HepG2 (cell line): ENCODE results near the gene KCTD5. TPM values are rescaled to one million over a fixed set of nuclear protein-coding genes. Genes with fewer than 3 reads are reported as not detected.
A peak's percentile ranks its signal among the peaks of the same experiment; 100 is the strongest.

ENCODE experiments used
- KIAA2018 ChIP-seq: sonication (generic); formaldehyde crosslinking; IDR thresholded peaks from 2 replicates; pipeline ENCODE4 v1.5.0; 2020; ENCODE audit warnings: mild to moderate bottlenecking, missing genetic modification reagents, borderline replicate concordance
- MAFG ChIP-seq: sonication (generic); formaldehyde crosslinking; IDR thresholded peaks from 2 replicates; pipeline ENCODE4 v1.5.1; 2020; ENCODE audit warnings: mild to moderate bottlenecking, missing genetic modification reagents
- PAWR ChIP-seq: sonication (generic); formaldehyde crosslinking; IDR thresholded peaks from 2 replicates; pipeline ENCODE4 v1.4.0; 2020; ENCODE audit warnings: missing genetic modification reagents, mild to moderate bottlenecking, borderline replicate concordance
- RXRA ChIP-seq: sonication (generic); formaldehyde crosslinking; IDR thresholded peaks from 2 replicates; pipeline ENCODE4 v1.5.1; 2020; ENCODE audit warnings: missing genetic modification reagents
- SIN3A ChIP-seq: IDR thresholded peaks from 2 replicates; pipeline ENCODE4 v1.6.1; 2011; ENCODE audit warnings: low read depth, mild to moderate bottlenecking, control low read depth, low read length, borderline replicate concordance
- SMAD3 ChIP-seq: sonication (generic); formaldehyde crosslinking; IDR thresholded peaks from 2 replicates; pipeline ENCODE4 v1.4.0; 2020; ENCODE audit warnings: missing genetic modification reagents
- SMC3 ChIP-seq: IDR thresholded peaks from 2 replicates; pipeline ENCODE4 v1.6.1; 2011; ENCODE audit warnings: low read length, improper control_type of control experiment
- SRF ChIP-seq: IDR thresholded peaks from 2 replicates; pipeline ENCODE4 v1.6.1; 2011; ENCODE audit warnings: mild to moderate bottlenecking, low read depth, low read length, moderate library complexity
- SSRP1 ChIP-seq: IDR thresholded peaks from 2 replicates; pipeline ENCODE4 v1.6.1; 2016; ENCODE audit warnings: control low read depth
- TAF1 ChIP-seq: sonication (generic); formaldehyde crosslinking; IDR thresholded peaks from 2 replicates; pipeline ENCODE4 v1.4.0; 2020; ENCODE audit warnings: missing genetic modification reagents
- TARDBP ChIP-seq: sonication (generic); formaldehyde crosslinking; IDR thresholded peaks from 2 replicates; pipeline ENCODE4 v1.8.0; 2022; ENCODE audit warnings: mild to moderate bottlenecking, missing genetic modification reagents
- TBL1XR1 ChIP-seq: fragments of 150-350 bp; IDR thresholded peaks from 2 replicates; pipeline ENCODE4 v1.6.1; 2014; ENCODE audit warnings: borderline replicate concordance, low read length; ENCODE audit not compliant: partially characterized antibody
- TBX3 ChIP-seq: fragments of 450-650 bp; IDR thresholded peaks from 2 replicates; pipeline ENCODE4 v1.6.1; 2017; ENCODE audit warnings: antibody characterized with exemption, mild to moderate bottlenecking, inconsistent platforms, borderline replicate concordance
- THAP11 ChIP-seq: IDR thresholded peaks from 2 replicates; pipeline ENCODE4 v1.6.1; 2016; ENCODE audit warnings: missing biosample characterization, missing genetic modification reagents
- ZNF205 ChIP-seq: IDR thresholded peaks from 2 replicates; pipeline ENCODE4 v1.6.1; 2018; ENCODE audit warnings: missing biosample characterization, missing genetic modification reagents
- ZNF235 ChIP-seq: sonication (generic); formaldehyde crosslinking; IDR thresholded peaks from 2 replicates; pipeline ENCODE4 v1.8.1; 2023; ENCODE audit warnings: mild to moderate bottlenecking, missing genetic modification reagents, borderline replicate concordance
- ZNF605 ChIP-seq: sonication (generic); formaldehyde crosslinking; IDR thresholded peaks from 2 replicates; pipeline ENCODE4 v1.8.0; 2022; ENCODE audit warnings: mild to moderate bottlenecking, missing genetic modification reagents
- polyA plus RNA-seq, 8 experiments: library from polyadenylated mRNA; depleted of rRNA in 3 of 8; stranded (reverse) in 7 of 8; unstranded in 1 of 8; fragments of >200 nt; fragmentation: Illumina TruSeq in 4 of 8; extraction: Trizol in 4 of 8; gene quantifications; 2 replicates each; pipeline versions ENCODE4 v1.2.1 to v1.2.3, GENCODE V29; 2011 to 2016; ENCODE audit warnings: low read depth in 4 of 8, missing spikeins in 1 of 8, mixed read lengths in 1 of 8; ENCODE audit not compliant: insufficient read depth in 1 of 8
- total RNA-seq, 5 experiments: library from RNA; depleted of rRNA; stranded (reverse); fragments of >200 nt; fragmentation: Illumina TruSeq; extraction: Trizol; gene quantifications; 2 replicates each; pipeline ENCODE4 v1.2.3, GENCODE V29; 2016; ENCODE audit warnings: low read depth in 1 of 5

The KCTD5 gene
- total and polyA plus RNA-seq, 2 of the 13 experiments (the other 11 are each of a cell fraction or from before 2014, with no cell fraction given): 25.4 to 29.8 TPM

GRCh38 chr16:2720719-2721633 lies 38.7 kb downstream of the KCTD5 start (continued):
- no peak for TF ChIP-seq ZNF605 (CRISPR knock-in tag)
- TF ChIP-seq TARDBP (CRISPR knock-in tag): 0 out of 2 replicates have a peak, but pooled peaks have one; percentile 7
- TF ChIP-seq TBX3: no peak
- no peak for TF ChIP-seq KIAA2018
- no peak for TF ChIP-seq ZNF205 (CRISPR knock-in tag)
- no peak for TF ChIP-seq MAFG (CRISPR knock-in tag)
- no peak for TF ChIP-seq ZNF235 (CRISPR knock-in tag)
- TF ChIP-seq SRF: no peak
- TF ChIP-seq SSRP1 (CRISPR knock-in tag): no peak
- TF ChIP-seq TBL1XR1: peak; percentile 26
- no peak for TF ChIP-seq PAWR
- no peak; the same call in 1 of the 2 replicates for TF ChIP-seq SIN3A
- TF ChIP-seq RXRA (CRISPR knock-in tag): peak; percentile 79
- 0 out of 2 replicates have a peak, but pooled peaks have one; percentile 29 for TF ChIP-seq SMAD3
- TF ChIP-seq TAF1: peak; percentile 68
- TF ChIP-seq SMC3: no peak
- TF ChIP-seq THAP11 (CRISPR knock-in tag): peak; percentile 93
